Measurements from ENCODE around the gene ASIC4. TPM values are rescaled to one million over a fixed set of nuclear protein-coding genes. Genes with fewer than 3 reads are reported as not detected.

Gene ASIC4
- total and polyA plus RNA-seq, 2 of the 4 experiments (the other 2 are of a cell fraction), result 0.10 TPM; not detected in 1

GRCh38 chr2:219533930-219534661 lies 19.8 kb downstream of the ASIC4 start (continued):
- TF ChIP-seq RFX5 (IDR thresholded peaks at IDR 0.05; ENCODE audit: low read depth, low read length), result no peak

DNA sequence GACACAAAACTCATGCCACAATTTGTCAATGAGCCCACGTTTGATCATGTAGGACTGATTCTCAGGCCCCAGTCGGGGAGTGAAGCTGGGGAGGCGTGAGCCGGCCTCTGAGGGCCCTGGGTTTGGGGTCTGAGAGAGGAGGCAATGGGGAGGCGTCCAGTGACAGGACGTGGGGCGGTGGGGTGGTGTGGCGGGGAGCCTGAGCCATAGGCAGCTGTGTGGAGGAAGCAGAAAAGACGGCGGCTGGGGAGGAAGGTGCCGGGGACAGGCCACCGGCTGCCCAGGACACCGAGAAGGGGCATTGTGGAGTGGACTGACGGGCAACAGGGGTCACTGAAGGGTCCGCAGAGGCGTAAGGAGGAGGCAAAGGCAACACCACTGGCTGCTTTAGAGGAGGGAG lies 22.1 kb downstream of the ASIC4 start:
- POLR2A ChIA-PET (ENCODE audit: unreplicated experiment), result no interaction called here
- Histone ChIP-seq H4K20me1 (ENCODE audit: insufficient read depth, low read length) (peaks cover 14% of the 10 kb centered on the region), H3K4me2 (ENCODE audit: low read depth, low read length) (no peak overlapping the region), H2AFZ (replicated peaks; ENCODE audit: low read length, poor library complexity) (no peak overlapping the region), H3K9ac (ENCODE audit: low read depth, low read length) (no peak overlapping the region), H3K4me1 (ENCODE audit: control insufficient read depth, insufficient read depth, low read length) (peaks cover 16% of the 10 kb centered on the region), H2BK20ac (ENCODE audit: low read depth, low read length) (no peak overlapping the region), H2BK120ac (ENCODE audit: low read depth, low read length) (no peak overlapping the region), H2AK9ac (replicated peaks; ENCODE audit: low read depth, low read length, poor library complexity) (no peak overlapping the region), H3K14ac (replicated peaks; ENCODE audit: low read depth, low read length) (no peak overlapping the region), H4K5ac (ENCODE audit: low read depth, low read length) (no peak overlapping the region), H3K9me3 (ENCODE audit: control insufficient read depth, insufficient read depth, low read length) (no peaks in the 10 kb centered on the region), H3K56ac (ENCODE audit: extremely low read depth, insufficient read depth, low read length) (no peak overlapping the region), H4K8ac (ENCODE audit: low read depth in 2 of 2, low read length in 2 of 2) (no peak overlapping the region), H3K36me3 (ENCODE audit: control insufficient read depth, insufficient read depth, low read length) (peaks cover 23% of the 10 kb centered on the region), H2AK5ac (ENCODE audit: low read depth, low read length) (no peak overlapping the region), H2BK5ac (ENCODE audit: low read depth, low read length, poor library complexity, severe bottlenecking) (no peak overlapping the region), H3K9me1 (ENCODE audit: insufficient read depth, low read length) (0 out of 2 replicates have a peak, but pooled peaks cover 1% of the 10 kb centered on the region), H3K23ac (ENCODE audit: low read depth, low read length) (no peak overlapping the region), H3K4ac (ENCODE audit: low read depth, low read length) (no peak overlapping the region), H4K91ac (ENCODE audit: insufficient read depth, low read depth, low read length) (no peak overlapping the region), H3K4me3 (ENCODE audit: insufficient read depth, low read depth, low read length) (no peak overlapping the region), H3K27me3 (ENCODE audit: control insufficient read depth, insufficient read depth, low read length) (peaks cover 18% of the 10 kb centered on the region), H3K27ac (ENCODE audit: insufficient read depth, low read length) (no peak overlapping the region), H2BK15ac (ENCODE audit: low read depth, low read length) (no peak overlapping the region), H3K18ac (ENCODE audit: low read depth, low read length) (no peak overlapping the region), H3K79me1 (ENCODE audit: low read depth in 1 of 2, low read length in 2 of 2) (peaks cover 4 to 24% of the 10 kb centered on the region in 2 experiments; a peak in 2 of 4 replicates)
- ATAC-seq (ENCODE audit: low read depth) (no peak), DNase-seq (no peak)
- intact Hi-C loops (cut with micrococcal nuclease) (no loop called here), in situ Hi-C loops (cut with MboI; ENCODE audit: low sequenced_read_pairs) (no loop called here), dilution Hi-C loops (cut with HindIII; ENCODE audit: low sequenced_read_pairs, unreplicated experiment) (no loop called here)
- no TSS peak for BruUV-seq (replicated peaks)
- 75% methylated on average over 5 of the region's 16 CpGs; no CpG with 5 or more reads in 1 of the 2 experiments for WGBS, 2 experiments (ENCODE audit: extremely low coverage in 2 of 2, insufficient read length in 1 of 2)
- CTCF ChIA-PET, result no interaction called here
- no peak for TF ChIP-seq CEBPB (IDR thresholded peaks at IDR 0.05; ENCODE audit: low read depth, low read length)
- no peak for TF ChIP-seq RFX5 (IDR thresholded peaks at IDR 0.05; ENCODE audit: low read depth, low read length)
- no peak for TF ChIP-seq BHLHE40 (IDR thresholded peaks at IDR 0.05; ENCODE audit: low read depth, low read length)
- no peak for TF ChIP-seq MAFK (IDR thresholded peaks at IDR 0.05; ENCODE audit: low read depth, low read length)
- TF ChIP-seq, protein P1, sequence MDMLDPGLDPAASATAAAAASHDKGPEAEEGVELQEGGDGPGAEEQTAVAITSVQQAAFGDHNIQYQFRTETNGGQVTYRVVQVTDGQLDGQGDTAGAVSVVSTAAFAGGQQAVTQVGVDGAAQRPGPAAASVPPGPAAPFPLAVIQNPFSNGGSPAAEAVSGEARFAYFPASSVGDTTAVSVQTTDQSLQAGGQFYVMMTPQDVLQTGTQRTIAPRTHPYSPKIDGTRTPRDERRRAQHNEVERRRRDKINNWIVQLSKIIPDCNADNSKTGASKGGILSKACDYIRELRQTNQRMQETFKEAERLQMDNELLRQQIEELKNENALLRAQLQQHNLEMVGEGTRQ (IDR thresholded peaks at IDR 0.05; ENCODE audit: low read depth, low read length), result no peak
- TF ChIP-seq MAZ (IDR thresholded peaks at IDR 0.05; ENCODE audit: borderline replicate concordance, low read depth, low read length), result no peak
- no peak for TF ChIP-seq SMC3 (IDR thresholded peaks at IDR 0.05; ENCODE audit: low read depth, low read length)
- no peak for TF ChIP-seq POLR2A (IDR thresholded peaks at IDR 0.05; ENCODE audit: low read depth, low read length)
- TF ChIP-seq NFE2L2 (IDR thresholded peaks at IDR 0.05; ENCODE audit: low read depth, low read length), result no peak
- TF ChIP-seq, protein P2, sequence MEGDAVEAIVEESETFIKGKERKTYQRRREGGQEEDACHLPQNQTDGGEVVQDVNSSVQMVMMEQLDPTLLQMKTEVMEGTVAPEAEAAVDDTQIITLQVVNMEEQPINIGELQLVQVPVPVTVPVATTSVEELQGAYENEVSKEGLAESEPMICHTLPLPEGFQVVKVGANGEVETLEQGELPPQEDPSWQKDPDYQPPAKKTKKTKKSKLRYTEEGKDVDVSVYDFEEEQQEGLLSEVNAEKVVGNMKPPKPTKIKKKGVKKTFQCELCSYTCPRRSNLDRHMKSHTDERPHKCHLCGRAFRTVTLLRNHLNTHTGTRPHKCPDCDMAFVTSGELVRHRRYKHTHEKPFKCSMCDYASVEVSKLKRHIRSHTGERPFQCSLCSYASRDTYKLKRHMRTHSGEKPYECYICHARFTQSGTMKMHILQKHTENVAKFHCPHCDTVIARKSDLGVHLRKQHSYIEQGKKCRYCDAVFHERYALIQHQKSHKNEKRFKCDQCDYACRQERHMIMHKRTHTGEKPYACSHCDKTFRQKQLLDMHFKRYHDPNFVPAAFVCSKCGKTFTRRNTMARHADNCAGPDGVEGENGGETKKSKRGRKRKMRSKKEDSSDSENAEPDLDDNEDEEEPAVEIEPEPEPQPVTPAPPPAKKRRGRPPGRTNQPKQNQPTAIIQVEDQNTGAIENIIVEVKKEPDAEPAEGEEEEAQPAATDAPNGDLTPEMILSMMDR (conservative IDR thresholded peaks at IDR 0.05; ENCODE audit: low read depth, low read length), result no peak
- TF ChIP-seq RAD21 (IDR thresholded peaks at IDR 0.05; ENCODE audit: low read length), result no peak
- no peak for TF ChIP-seq RCOR1 (IDR thresholded peaks at IDR 0.05; ENCODE audit: insufficient replicate concordance, low read length)
- TF ChIP-seq, protein P3, sequence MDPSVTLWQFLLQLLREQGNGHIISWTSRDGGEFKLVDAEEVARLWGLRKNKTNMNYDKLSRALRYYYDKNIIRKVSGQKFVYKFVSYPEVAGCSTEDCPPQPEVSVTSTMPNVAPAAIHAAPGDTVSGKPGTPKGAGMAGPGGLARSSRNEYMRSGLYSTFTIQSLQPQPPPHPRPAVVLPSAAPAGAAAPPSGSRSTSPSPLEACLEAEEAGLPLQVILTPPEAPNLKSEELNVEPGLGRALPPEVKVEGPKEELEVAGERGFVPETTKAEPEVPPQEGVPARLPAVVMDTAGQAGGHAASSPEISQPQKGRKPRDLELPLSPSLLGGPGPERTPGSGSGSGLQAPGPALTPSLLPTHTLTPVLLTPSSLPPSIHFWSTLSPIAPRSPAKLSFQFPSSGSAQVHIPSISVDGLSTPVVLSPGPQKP (IDR thresholded peaks at IDR 0.05; ENCODE audit: borderline replicate concordance, low read depth, low read length), result no peak
